ENCODE results near the gene KIF16B.

- TF ChIP-seq CTCF (IDR thresholded peaks at IDR 0.05; ENCODE audit: insufficient read depth, low read depth, low read length) (no peak), EZH2 (IDR thresholded peaks at IDR 0.05; ENCODE audit: insufficient read depth, low read length) (no peak)
Observed at GRCh38 chr20:16620961-16621360, 47.7 kb upstream of the KIF16B start.

Data from astrocyte (in vitro differentiated cells and primary cell).